H9 (cell line): ENCODE measurements around the gene MSRB1. TPM values are rescaled to one million over a fixed set of nuclear protein-coding genes. Genes with fewer than 3 reads are reported as not detected.

Experiments
- DNase-seq: peaks from one replicate; pipeline ENCODE4 v3.0.0-alpha.2; 2017
- H2AFZ ChIP-seq: one replicate; pipeline ENCODE4 v1.6.1; 2013; ENCODE audit warnings: mild to moderate bottlenecking, low read length, control low read depth, moderate library complexity
- H2AK5ac ChIP-seq: 2 replicates; pipeline ENCODE4 v1.6.1; 2013; ENCODE audit warnings: low read length, control low read depth, mixed read lengths; ENCODE audit not compliant: insufficient read length
- H2BK120ac ChIP-seq: one replicate; pipeline ENCODE4 v1.6.1; 2013; ENCODE audit warnings: low read depth, mild to moderate bottlenecking, low read length, control low read depth, inconsistent platforms; ENCODE audit not compliant: poor library complexity, severe bottlenecking
- H2BK12ac ChIP-seq: 2 replicates; pipeline ENCODE4 v1.6.1; 2013; ENCODE audit warnings: low read length, control low read depth, mixed read lengths, low read depth; ENCODE audit not compliant: insufficient read length
- H2BK15ac ChIP-seq: 2 replicates; pipeline ENCODE4 v1.6.1; 2013; ENCODE audit warnings: low read depth, low read length, control low read depth
- H2BK20ac ChIP-seq: one replicate; pipeline ENCODE4 v1.6.1; 2013; ENCODE audit warnings: low read depth, mild to moderate bottlenecking, low read length, control low read depth, inconsistent platforms; ENCODE audit not compliant: poor library complexity, severe bottlenecking
- H2BK5ac ChIP-seq: 2 replicates; pipeline ENCODE4 v1.6.1; 2013; ENCODE audit warnings: low read length, control low read depth, mixed read lengths; ENCODE audit not compliant: insufficient read length
- H3K14ac ChIP-seq: 2 replicates; pipeline ENCODE4 v1.6.1; 2013; ENCODE audit warnings: low read length, control low read depth; ENCODE audit not compliant: insufficient read depth
- H3K18ac ChIP-seq: 2 replicates; pipeline ENCODE4 v1.6.1; 2013; ENCODE audit warnings: low read depth, mild to moderate bottlenecking, mixed read lengths, low read length, control low read depth; ENCODE audit not compliant: insufficient read length
- H3K23ac ChIP-seq: 2 replicates; pipeline ENCODE4 v1.6.1; 2013; ENCODE audit warnings: low read length, control low read depth, mixed read lengths, low read depth; ENCODE audit not compliant: insufficient read length
- H3K23me2 ChIP-seq: 2 replicates; pipeline ENCODE4 v1.6.1; 2013; ENCODE audit warnings: low read depth, mild to moderate bottlenecking, mixed read lengths, low read length, control low read depth; ENCODE audit not compliant: insufficient read length, poor library complexity, severe bottlenecking
- H3K27ac ChIP-seq: 2 replicates; pipeline ENCODE4 v1.5.1; 2013; ENCODE audit warnings: low read length, control low read depth, mixed read lengths, low read depth; ENCODE audit not compliant: insufficient read length
- H3K27me3 ChIP-seq: 2 replicates; pipeline ENCODE4 v1.6.1; 2013; ENCODE audit warnings: low read length, control low read depth, inconsistent platforms; ENCODE audit not compliant: insufficient read depth
- H3K4ac ChIP-seq: 2 replicates; pipeline ENCODE4 v1.6.1; 2013; ENCODE audit warnings: low read depth, mild to moderate bottlenecking, control low read depth, inconsistent platforms, low read length, moderate library complexity
- H3K4me1 ChIP-seq: 2 replicates; pipeline ENCODE4 v1.6.1; 2013; ENCODE audit warnings: low read length, control low read depth, inconsistent platforms; ENCODE audit not compliant: insufficient read depth
- H3K4me2 ChIP-seq: 2 replicates; pipeline ENCODE4 v1.6.1; 2013; ENCODE audit warnings: low read length, control low read depth, mixed read lengths; ENCODE audit not compliant: insufficient read length, insufficient read depth
- H3K56ac ChIP-seq: 2 replicates; pipeline ENCODE4 v1.6.1; 2013; ENCODE audit warnings: low read depth, mild to moderate bottlenecking, mixed read lengths, low read length, control low read depth; ENCODE audit not compliant: insufficient read length
- H3K79me1 ChIP-seq: 2 replicates; pipeline ENCODE4 v1.6.1; 2013; ENCODE audit warnings: low read depth, mild to moderate bottlenecking, moderate library complexity, low read length, control low read depth, inconsistent platforms; ENCODE audit not compliant: insufficient read depth, poor library complexity, severe bottlenecking
- H3K79me2 ChIP-seq: 2 replicates; pipeline ENCODE4 v1.6.1; 2013; ENCODE audit warnings: low read length, control low read depth, inconsistent platforms; ENCODE audit not compliant: insufficient read depth
- H3K9ac ChIP-seq: 2 replicates; pipeline ENCODE4 v1.6.1; 2013; ENCODE audit warnings: low read length, control low read depth, mixed read lengths; ENCODE audit not compliant: insufficient read length; ENCODE audit errors: extremely low read depth
- H3K9me3 ChIP-seq: one replicate; pipeline ENCODE4 v1.6.1; 2013; ENCODE audit warnings: low read depth, low read length, inconsistent platforms; ENCODE audit not compliant: control insufficient read depth
- H3T11ph ChIP-seq: one replicate; pipeline ENCODE4 v1.6.1; 2013; ENCODE audit warnings: mild to moderate bottlenecking, low read length, control low read depth, inconsistent platforms
- H4K20me1 ChIP-seq: one replicate; pipeline ENCODE4 v1.6.1; 2013; ENCODE audit not compliant: control insufficient read depth, insufficient read length, insufficient read depth
- H4K5ac ChIP-seq: 2 replicates; pipeline ENCODE4 v1.6.1; 2013; ENCODE audit warnings: low read depth, mild to moderate bottlenecking, mixed read lengths, low read length, control low read depth; ENCODE audit not compliant: insufficient read length
- H4K8ac ChIP-seq: replicated peaks from 2 replicates; pipeline ENCODE4 v1.6.1; 2013; ENCODE audit warnings: low read length, control low read depth, mixed read lengths, low read depth; ENCODE audit not compliant: insufficient read length
- H4K91ac ChIP-seq: 2 replicates; pipeline ENCODE4 v1.6.1; 2013; ENCODE audit warnings: low read depth, mild to moderate bottlenecking, moderate library complexity, mixed read lengths, low read length, control low read depth; ENCODE audit not compliant: insufficient read length
- H3K27ac Mint-ChIP-seq, 3 experiments: 2 replicates in 2 of 3; 3 replicates in 1 of 3; pipeline ENCODE4 v1.8.0; 2020 to 2021; ENCODE audit warnings: mixed read lengths in 3 of 3, mild to moderate bottlenecking in 1 of 3, moderate library complexity in 1 of 3
- H3K27me3 Mint-ChIP-seq: 2 replicates; pipeline ENCODE4 v1.8.0; 2021; ENCODE audit warnings: low read depth, mild to moderate bottlenecking, moderate library complexity, mixed read lengths
- H3K36me3 Mint-ChIP-seq, 3 experiments: 2 replicates in 2 of 3; 3 replicates in 1 of 3; pipeline ENCODE4 v1.8.0; 2020 to 2021; ENCODE audit warnings: low read depth in 3 of 3, mixed read lengths in 3 of 3; ENCODE audit not compliant: insufficient read depth in 1 of 3
- H3K4me1 Mint-ChIP-seq, 2 experiments: 2 replicates each; pipeline ENCODE4 v1.8.0; 2020; ENCODE audit warnings: mixed read lengths in 2 of 2
- H3K4me3 Mint-ChIP-seq, 2 experiments: 2 replicates in 1 of 2; 3 replicates in 1 of 2; pipeline ENCODE4 v1.8.0; 2020 to 2021; ENCODE audit warnings: mild to moderate bottlenecking in 2 of 2, mixed read lengths in 2 of 2, moderate library complexity in 1 of 2
- H3K9me3 Mint-ChIP-seq, 2 experiments: 2 replicates in 1 of 2; 3 replicates in 1 of 2; pipeline ENCODE4 v1.8.0; 2020; ENCODE audit warnings: mild to moderate bottlenecking in 2 of 2, mixed read lengths in 2 of 2, moderate library complexity in 1 of 2
- CTCF ChIP-seq: fragments of 200-600 bp; sonication (generic); conservative IDR thresholded peaks from 3 replicates; pipeline ENCODE4 v1.8.0; 2021; ENCODE audit warnings: antibody characterized with exemption, mild to moderate bottlenecking
- WGBS: extraction: QIAGEN DNeasy Blood & Tissue Kit; methylation state at CpG from one replicate; pipeline ENCODE4 v1.1.7; 2013; ENCODE audit warnings: missing lambda C conversion rate, low lambda C conversion rate, mixed read lengths; ENCODE audit not compliant: insufficient read length; ENCODE audit errors: extremely low coverage; 5-methylcytosine and 5-hydroxymethylcytosine counted together
- total RNA-seq: library from RNA; stranded (reverse); gene quantifications from 2 replicates; pipeline ENCODE4 v1.2.1, GENCODE V29; 2021

MSRB1 gene
- total RNA-seq, 1 experiment from 2014 or later, result 25.7 TPM

GRCh38 chr16:1968146-1968953 is 25.4 kb upstream of the MSRB1 start:
- peaks cover 23% of the 10 kb centered on the region for H3K79me2 ChIP-seq
- H4K5ac ChIP-seq, result no peak overlapping the region
- H2AK5ac ChIP-seq, result no peak overlapping the region
- no peak for DNase-seq
- Mint-ChIP-seq H3K27ac (no peak overlapping the region), H3K36me3 (peaks cover 9 to 14% (median 10%) of the 10 kb centered on the region in 3 experiments), H3K27me3 (peaks cover 2% of the 10 kb centered on the region; the same call in 1 of the 2 replicates), H3K4me1 (peaks cover 15 to 27% of the 10 kb centered on the region in 2 experiments), H3K9me3 (peaks cover 0 to 3% of the 10 kb centered on the region in 2 experiments; a peak in 3 of 5 replicates), H3K4me3 (no peak overlapping the region)
- no peak overlapping the region for H3K18ac ChIP-seq
- no peak overlapping the region for H3K27ac ChIP-seq
- no peaks in the 10 kb centered on the region for H3K9me3 ChIP-seq
- no peaks in the 10 kb centered on the region for H3K27me3 ChIP-seq
- H4K8ac ChIP-seq, result no peak overlapping the region
- H2AFZ ChIP-seq, result no peak overlapping the region
- H3K4ac ChIP-seq, result no peak overlapping the region
- no peaks in the 10 kb centered on the region for H4K20me1 ChIP-seq
- peaks cover 21% of the 10 kb centered on the region for H3K23me2 ChIP-seq
- H3K23ac ChIP-seq, result no peak overlapping the region
- no peak overlapping the region for H3T11ph ChIP-seq
- H2BK120ac ChIP-seq, result no peak overlapping the region
- no peak overlapping the region for H3K14ac ChIP-seq
- no peak overlapping the region for H4K91ac ChIP-seq
- no peak overlapping the region for H2BK15ac ChIP-seq
- H3K56ac ChIP-seq, result no peak overlapping the region
- H3K4me2 ChIP-seq, result no peak overlapping the region
- no peak overlapping the region for H2BK20ac ChIP-seq
- no peak for TF ChIP-seq CTCF
- no peaks in the 10 kb centered on the region for H3K4me1 ChIP-seq
- no CpG with 5 or more reads among the region's 41 CpGs for WGBS
- H3K79me1 ChIP-seq, result peaks cover 5% of the 10 kb centered on the region
- H3K9ac ChIP-seq, result no peak overlapping the region
- no peak overlapping the region for H2BK12ac ChIP-seq
- H2BK5ac ChIP-seq, result no peak overlapping the region
